Measurements from ENCODE around the gene USP53. TPM values are rescaled to one million over a fixed set of nuclear protein-coding genes. Genes with fewer than 3 reads are reported as not detected.
A peak's percentile ranks its signal among the peaks of the same experiment; 100 is the strongest.

USP53 gene
- total and polyA plus RNA-seq, 2 donors (not counting 3 experiments of a cell fraction or from before 2014, with no cell fraction given) = 7.8 to 22.8 TPM

DNA sequence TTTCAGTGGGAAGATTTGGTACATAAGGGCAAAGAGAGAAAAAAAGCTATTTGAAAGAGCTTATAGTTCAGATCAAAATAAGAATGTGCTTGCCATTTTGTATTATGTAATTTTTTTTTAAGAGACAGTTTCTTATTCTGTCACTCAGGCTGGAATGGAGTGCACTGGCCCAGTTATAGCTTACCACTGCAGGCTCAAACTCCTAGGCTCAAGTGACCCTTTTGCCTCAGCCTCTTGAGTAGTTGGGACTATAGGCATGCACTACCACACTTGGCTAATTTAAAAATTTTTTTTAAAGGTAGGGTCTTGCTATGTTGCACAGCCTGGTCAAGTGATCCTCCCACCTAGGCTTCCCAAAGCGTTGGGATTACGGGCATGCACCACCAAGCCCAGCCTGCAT is 22.2 kb upstream of the USP53 start:
- H3K9me3 ChIP-seq (replicated peaks; ENCODE audit: control insufficient read depth, insufficient read depth, low read length) = no peaks in the 10 kb centered on the region
- no peak overlapping the region for H2AFZ ChIP-seq (ENCODE audit: low read depth, low read length)
- dilution Hi-C loops (cut with MboI; ENCODE audit: extremely low pct_ligation_motif_present, low sequenced_read_pairs) = no loop called here
- H3K27me3 ChIP-seq (ENCODE audit: control insufficient read depth in 2 of 2, insufficient read depth in 2 of 2, low read length in 2 of 2) = no peaks in the 10 kb centered on the region
- no peak overlapping the region for H3K27ac ChIP-seq (ENCODE audit: insufficient read depth, low read depth, low read length)
- no peaks in the 10 kb centered on the region for H3K9me1 ChIP-seq (replicated peaks; ENCODE audit: control insufficient read depth, extremely low read depth, insufficient read depth, low read length)
- TF ChIP-seq MYC (IDR thresholded peaks at IDR 0.05; ENCODE audit: low read depth, low read length) (no peak), JUN (IDR thresholded peaks at IDR 0.05; ENCODE audit: borderline replicate concordance, insufficient read depth, insufficient read length, low read depth) (no peak), EZH2 (IDR thresholded peaks at IDR 0.05; ENCODE audit: borderline replicate concordance, low read depth, low read length, severe bottlenecking) (no peak)
- H3K36me3 ChIP-seq (ENCODE audit: control insufficient read depth in 2 of 2, extremely low read depth in 1 of 2, insufficient read depth in 2 of 2, low read length in 2 of 2) = no peaks in the 10 kb centered on the region
- no TSS peak for BruUV-seq (replicated peaks)
- FAIRE-seq (peak; percentile 21), DNase-seq (ENCODE audit: low read depth, low spot score) (no peak)
- no peak overlapping the region for H3K4me3 ChIP-seq (replicated peaks in 1 of 3; ENCODE audit: insufficient read depth in 1 of 3, low read depth in 1 of 3, low read length in 3 of 3)
- CTCF ChIA-PET = interaction anchor here (0.6 to 1.5 kb wide), 7 partner anchors 8 to 434 kb away, joined by 3 to 4 read pairs (median 3); no protein-coding TSS in a partner anchor
- no peak overlapping the region for H3K9ac ChIP-seq (replicated peaks; ENCODE audit: extremely low read depth, insufficient read depth, low read length)
- no peak overlapping the region for H3K4me2 ChIP-seq (ENCODE audit: insufficient read depth, low read length)
- no peaks in the 10 kb centered on the region for H3K79me2 ChIP-seq (ENCODE audit: control insufficient read depth, insufficient read depth, low read length)
- POLR2A ChIA-PET = no interaction called here
- H3K4me1 ChIP-seq (ENCODE audit: control insufficient read depth, extremely low read depth, insufficient read depth, low read length) = no peaks in the 10 kb centered on the region
- intact Hi-C loops (cut with micrococcal nuclease) = no loop called here
- H4K20me1 ChIP-seq (replicated peaks; ENCODE audit: control insufficient read depth, extremely low read depth, insufficient read depth, low read length) = no peaks in the 10 kb centered on the region

DNA sequence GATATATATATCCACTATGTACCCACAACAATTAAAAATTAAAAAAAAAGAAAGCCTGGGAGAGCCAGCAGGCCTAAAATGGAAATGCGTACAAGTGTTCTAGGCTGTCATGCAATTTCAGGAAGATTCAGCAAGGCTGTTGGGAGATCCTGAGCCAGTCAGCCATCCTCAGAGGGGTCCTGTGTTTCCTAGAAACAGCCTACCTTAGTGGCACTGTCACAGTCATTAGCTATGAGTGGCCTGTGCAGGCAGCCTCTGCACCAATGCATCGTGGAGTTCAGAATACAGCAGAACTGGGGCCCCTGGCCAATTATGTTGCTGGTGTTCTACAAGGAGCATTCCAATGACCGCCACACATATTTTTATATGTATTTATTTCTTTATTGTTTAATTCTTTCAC is 21.0 kb upstream of the USP53 start:
- H3K4me2 ChIP-seq (ENCODE audit: insufficient read depth, low read length) = no peak overlapping the region
- no peak for DNase-seq (ENCODE audit: low read depth, low spot score)
- intact Hi-C loops (cut with micrococcal nuclease) (no loop called here), dilution Hi-C loops (cut with MboI; ENCODE audit: extremely low pct_ligation_motif_present, low sequenced_read_pairs) (no loop called here)
- H3K9me3 ChIP-seq (replicated peaks; ENCODE audit: control insufficient read depth, insufficient read depth, low read length) = no peaks in the 10 kb centered on the region
- H4K20me1 ChIP-seq (replicated peaks; ENCODE audit: control insufficient read depth, extremely low read depth, insufficient read depth, low read length) = no peaks in the 10 kb centered on the region
- no peaks in the 10 kb centered on the region for H3K79me2 ChIP-seq (ENCODE audit: control insufficient read depth, insufficient read depth, low read length)
- ChIA-PET CTCF (no interaction called here), POLR2A (no interaction called here)
- no peaks in the 10 kb centered on the region for H3K36me3 ChIP-seq (ENCODE audit: control insufficient read depth in 2 of 2, extremely low read depth in 1 of 2, insufficient read depth in 2 of 2, low read length in 2 of 2)
- no peak overlapping the region for H3K9ac ChIP-seq (replicated peaks; ENCODE audit: extremely low read depth, insufficient read depth, low read length)
- H3K4me1 ChIP-seq (ENCODE audit: control insufficient read depth, extremely low read depth, insufficient read depth, low read length) = no peaks in the 10 kb centered on the region
- H2AFZ ChIP-seq (ENCODE audit: low read depth, low read length) = no peak overlapping the region
- H3K27ac ChIP-seq (ENCODE audit: insufficient read depth, low read depth, low read length) = no peak overlapping the region
- TF ChIP-seq, protein P1, sequence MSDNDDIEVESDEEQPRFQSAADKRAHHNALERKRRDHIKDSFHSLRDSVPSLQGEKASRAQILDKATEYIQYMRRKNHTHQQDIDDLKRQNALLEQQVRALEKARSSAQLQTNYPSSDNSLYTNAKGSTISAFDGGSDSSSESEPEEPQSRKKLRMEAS (IDR thresholded peaks at IDR 0.05; ENCODE audit: insufficient read depth, insufficient read length) = no peak
- TF ChIP-seq EZH2 (IDR thresholded peaks at IDR 0.05; ENCODE audit: borderline replicate concordance, low read depth, low read length, severe bottlenecking) (no peak), FOS (IDR thresholded peaks at IDR 0.05; ENCODE audit: borderline replicate concordance, insufficient read depth, low read length) (no peak), JUN (IDR thresholded peaks at IDR 0.05; ENCODE audit: borderline replicate concordance, insufficient read depth, insufficient read length, low read depth) (no peak), POLR2AphosphoS5 (IDR thresholded peaks at IDR 0.05; ENCODE audit: insufficient read depth, low read depth, low read length) (no peak), GATA2 (IDR thresholded peaks at IDR 0.05; ENCODE audit: insufficient read depth, insufficient read length, low read depth, low read length) (no peak)
- TF ChIP-seq, protein P2, sequence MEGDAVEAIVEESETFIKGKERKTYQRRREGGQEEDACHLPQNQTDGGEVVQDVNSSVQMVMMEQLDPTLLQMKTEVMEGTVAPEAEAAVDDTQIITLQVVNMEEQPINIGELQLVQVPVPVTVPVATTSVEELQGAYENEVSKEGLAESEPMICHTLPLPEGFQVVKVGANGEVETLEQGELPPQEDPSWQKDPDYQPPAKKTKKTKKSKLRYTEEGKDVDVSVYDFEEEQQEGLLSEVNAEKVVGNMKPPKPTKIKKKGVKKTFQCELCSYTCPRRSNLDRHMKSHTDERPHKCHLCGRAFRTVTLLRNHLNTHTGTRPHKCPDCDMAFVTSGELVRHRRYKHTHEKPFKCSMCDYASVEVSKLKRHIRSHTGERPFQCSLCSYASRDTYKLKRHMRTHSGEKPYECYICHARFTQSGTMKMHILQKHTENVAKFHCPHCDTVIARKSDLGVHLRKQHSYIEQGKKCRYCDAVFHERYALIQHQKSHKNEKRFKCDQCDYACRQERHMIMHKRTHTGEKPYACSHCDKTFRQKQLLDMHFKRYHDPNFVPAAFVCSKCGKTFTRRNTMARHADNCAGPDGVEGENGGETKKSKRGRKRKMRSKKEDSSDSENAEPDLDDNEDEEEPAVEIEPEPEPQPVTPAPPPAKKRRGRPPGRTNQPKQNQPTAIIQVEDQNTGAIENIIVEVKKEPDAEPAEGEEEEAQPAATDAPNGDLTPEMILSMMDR (IDR thresholded peaks at IDR 0.05; ENCODE audit: extremely low read depth in 1 of 2, insufficient read depth in 1 of 2, low read depth in 1 of 2, low read length in 2 of 2) = no peak
- H3K9me1 ChIP-seq (replicated peaks; ENCODE audit: control insufficient read depth, extremely low read depth, insufficient read depth, low read length) = no peaks in the 10 kb centered on the region
- H3K27me3 ChIP-seq (ENCODE audit: control insufficient read depth in 2 of 2, insufficient read depth in 2 of 2, low read length in 2 of 2) = no peaks in the 10 kb centered on the region
- BruUV-seq (replicated peaks) = no TSS peak
- FAIRE-seq = no peak
- no peak overlapping the region for H3K4me3 ChIP-seq (replicated peaks in 1 of 3; ENCODE audit: insufficient read depth in 1 of 3, low read depth in 1 of 3, low read length in 3 of 3)
